ENCODE measurements around the gene KAT2B.

- TF ChIP-seq CTCF (IDR thresholded peaks at IDR 0.05) (no peak), POLR2AphosphoS5 (IDR thresholded peaks at IDR 0.05) (no peak)
Observed at GRCh38 chr3:20125289-20125688, 85.0 kb downstream of the KAT2B start.

Data from gastroesophageal sphincter (tissue), 3 donors.